HEK293 (cell line): ENCODE data around the gene SMS.

Experiments used
- CTCF ChIA-PET: fragments of 350-600 bp; formaldehyde crosslinking; extraction: SDS; loops from one replicate; lab custom pipeline; 2021; ENCODE audit warnings: antibody characterized with exemption; lab: Yijun Ruan, JAX
- POLR2A ChIA-PET: fragments of 300-600 bp; formaldehyde crosslinking; extraction: SDS; loops from one replicate; lab custom pipeline; 2020; ENCODE audit warnings: antibody characterized with exemption, inconsistent platforms; lab: Yijun Ruan, JAX
- H3K27ac ChIP-seq: fragments of 200-500 bp; sonication (Bioruptor generic); 2 replicates; pipeline ENCODE4 v1.5.1; 2014; ENCODE audit warnings: low read depth, low read length, control low read depth, inconsistent platforms; ENCODE audit errors: extremely low read depth
- H3K36me3 ChIP-seq, 2 experiments: fragments of 200-500 bp in 1 of 2; sonication (Bioruptor generic) in 1 of 2; 1 replicate in 1 of 2; 2 replicates in 1 of 2; pipeline ENCODE4 v1.5.1; 2014 to 2017; ENCODE audit warnings: inconsistent platforms in 2 of 2, low read length in 2 of 2; ENCODE audit not compliant: control insufficient read depth in 2 of 2, insufficient read depth in 1 of 2
- H3K4me1 ChIP-seq: fragments of 200-500 bp; sonication (Bioruptor generic); 2 replicates; pipeline ENCODE4 v1.5.1; 2014; ENCODE audit warnings: mild to moderate bottlenecking, low read length, inconsistent platforms; ENCODE audit not compliant: control insufficient read depth, insufficient read depth
- H3K4me3 ChIP-seq: 2 replicates; pipeline ENCODE4 v1.5.1; 2011; ENCODE audit warnings: low read depth, mild to moderate bottlenecking, control low read depth, low read length, moderate library complexity
- H3K9me3 ChIP-seq: fragments of 200-500 bp; sonication (Bioruptor generic); 2 replicates; pipeline ENCODE4 v1.5.1; 2014; ENCODE audit warnings: low read depth, low read length, inconsistent platforms; ENCODE audit not compliant: control insufficient read depth, insufficient read depth
- ATF2 ChIP-seq: fragments of 450-650 bp; formaldehyde crosslinking; IDR thresholded peaks from 2 replicates; pipeline ENCODE4 v1.5.1; 2016; ENCODE audit warnings: missing biosample characterization, missing genetic modification characterization, low read depth
- GLI4 ChIP-seq: fragments of 450-650 bp; formaldehyde crosslinking; IDR thresholded peaks from 2 replicates; pipeline ENCODE4 v1.5.1; 2016; ENCODE audit warnings: missing biosample characterization, missing genetic modification characterization
- GLIS1 ChIP-seq: fragments of 450-650 bp; formaldehyde crosslinking; IDR thresholded peaks from 2 replicates; pipeline ENCODE4 v1.5.1; 2016; ENCODE audit warnings: missing biosample characterization, missing genetic modification characterization
- HOXA7 ChIP-seq: sonication (generic); formaldehyde crosslinking; IDR thresholded peaks from 2 replicates; pipeline ENCODE4 v1.8.1; 2022; ENCODE audit warnings: missing genetic modification reagents, borderline replicate concordance
- KLF8 ChIP-seq: fragments of 450-650 bp; formaldehyde crosslinking; IDR thresholded peaks from 2 replicates; pipeline ENCODE4 v1.5.1; 2016; ENCODE audit warnings: missing biosample characterization, missing genetic modification characterization
- PRDM4 ChIP-seq: fragments of 450-650 bp; formaldehyde crosslinking; IDR thresholded peaks from 2 replicates; pipeline ENCODE4 v1.5.1; 2017; ENCODE audit warnings: missing biosample characterization, missing genetic modification characterization
- RBAK ChIP-seq: fragments of 450-650 bp; formaldehyde crosslinking; IDR thresholded peaks from 2 replicates; pipeline ENCODE4 v1.5.1; 2016; ENCODE audit warnings: missing biosample characterization, missing genetic modification characterization
- SCRT1 ChIP-seq: fragments of 450-650 bp; formaldehyde crosslinking; IDR thresholded peaks from 2 replicates; pipeline ENCODE4 v1.5.1; 2016; ENCODE audit warnings: missing biosample characterization, missing genetic modification characterization, borderline replicate concordance
- TRIM28 ChIP-seq: IDR thresholded peaks from 2 replicates; pipeline ENCODE4 v1.6.1; 2011; ENCODE audit warnings: low read length, control low read depth, borderline replicate concordance
- ZNF10 ChIP-seq: fragments of 450-650 bp; formaldehyde crosslinking; IDR thresholded peaks from 2 replicates; pipeline ENCODE4 v1.5.1; 2017; ENCODE audit warnings: missing biosample characterization, missing genetic modification characterization
- ZNF121 ChIP-seq: fragments of 450-650 bp; formaldehyde crosslinking; IDR thresholded peaks from 2 replicates; pipeline ENCODE4 v1.5.1; 2016; ENCODE audit warnings: missing biosample characterization, missing genetic modification characterization
- ZNF175 ChIP-seq: fragments of 450-650 bp; formaldehyde crosslinking; IDR thresholded peaks from 2 replicates; pipeline ENCODE4 v1.5.1; 2016; ENCODE audit warnings: missing biosample characterization, missing genetic modification characterization
- ZNF221 ChIP-seq: fragments of 450-650 bp; formaldehyde crosslinking; IDR thresholded peaks from 2 replicates; pipeline ENCODE4 v1.5.1; 2017; ENCODE audit warnings: missing biosample characterization, missing genetic modification characterization, borderline replicate concordance
- ZNF26 ChIP-seq: fragments of 450-650 bp; formaldehyde crosslinking; IDR thresholded peaks from 2 replicates; pipeline ENCODE4 v1.5.1; 2016; ENCODE audit warnings: missing biosample characterization, missing genetic modification characterization
- ZNF266 ChIP-seq: fragments of 450-650 bp; formaldehyde crosslinking; IDR thresholded peaks from 2 replicates; pipeline ENCODE4 v1.5.1; 2016; ENCODE audit warnings: missing biosample characterization, missing genetic modification characterization, low read depth
- ZNF302 ChIP-seq: fragments of 450-650 bp; formaldehyde crosslinking; IDR thresholded peaks from 2 replicates; pipeline ENCODE4 v1.5.1; 2016; ENCODE audit warnings: missing biosample characterization, missing genetic modification characterization, low read depth
- ZNF423 ChIP-seq: fragments of 450-650 bp; formaldehyde crosslinking; IDR thresholded peaks from 2 replicates; pipeline ENCODE4 v1.5.1; 2016; ENCODE audit warnings: missing biosample characterization, missing genetic modification characterization
- ZNF529 ChIP-seq: fragments of 450-650 bp; formaldehyde crosslinking; IDR thresholded peaks from 2 replicates; pipeline ENCODE4 v1.5.1; 2017; ENCODE audit warnings: missing genetic modification characterization, missing biosample characterization; ENCODE audit not compliant: insufficient replicate concordance
- ZNF654 ChIP-seq: fragments of 450-650 bp; formaldehyde crosslinking; IDR thresholded peaks from 2 replicates; pipeline ENCODE4 v1.5.1; 2016; ENCODE audit warnings: low read depth, missing biosample characterization, missing genetic modification characterization
- ZNF677 ChIP-seq: fragments of 450-650 bp; IDR thresholded peaks from 2 replicates; pipeline ENCODE4 v1.5.0; 2018; ENCODE audit warnings: missing biosample characterization, mild to moderate bottlenecking, missing genetic modification characterization, moderate library complexity
- ZSCAN5A ChIP-seq: fragments of 450-650 bp; formaldehyde crosslinking; IDR thresholded peaks from 2 replicates; pipeline ENCODE4 v1.5.1; 2016; ENCODE audit warnings: missing biosample characterization, missing genetic modification characterization

SMS gene

GRCh38 chrX:21975242-21975641, 34.7 kb downstream of the SMS start (continued):
- TF ChIP-seq HOXA7 (CRISPR knock-in tag) (no peak), ZNF221 (tag by site-specific recombination) (no peak)

- POLR2A ChIA-PET: no interaction called here
- H3K27ac ChIP-seq: no peak overlapping the region
Measured at GRCh38 chrX:21975812-21976211, 35.3 kb downstream of the SMS start.

GRCh38 chrX:21978346-21978745, 37.8 kb downstream of the SMS start:
- ChIA-PET CTCF (interaction anchor here (0.6 to 0.7 kb wide), 2 partner anchors 253 to 412 kb away, joined by 3 to 6 read pairs; no protein-coding TSS in a partner anchor), POLR2A (no interaction called here)
- H3K4me3 ChIP-seq: no peak overlapping the region
- no peaks in the 10 kb centered on the region for H3K9me3 ChIP-seq
- H3K4me1 ChIP-seq: no peaks in the 10 kb centered on the region
- peaks cover 5 to 42% of the 10 kb centered on the region in 2 experiments; a peak in 2 of 3 replicates for H3K36me3 ChIP-seq
- no peak for TF ChIP-seq ZNF266 (tag by site-specific recombination)
- no peak for TF ChIP-seq ZNF677 (tag by site-specific recombination)
- TF ChIP-seq RBAK (tag by site-specific recombination): no peak
- TF ChIP-seq ZNF423: no peak
- TF ChIP-seq ZNF121 (tag by site-specific recombination): no peak
- H3K27ac ChIP-seq: no peak overlapping the region

More at GRCh38 chrX:21975812-21976211, 35.3 kb downstream of the SMS start:
- peaks cover 10 to 48% of the 10 kb centered on the region in 2 experiments; a peak in 2 of 3 replicates for H3K36me3 ChIP-seq
- H3K4me3 ChIP-seq: no peak overlapping the region
- CTCF ChIA-PET: interaction anchor here (0.5 to 6.4 kb wide), 12 partner anchors 9 to 1308 kb away, joined by 3 to 33 read pairs (median 4); partner anchors contain the start of gene MBTPS2
- H3K4me1 ChIP-seq: no peaks in the 10 kb centered on the region
- TF ChIP-seq ZNF654 (tag by site-specific recombination) (peak; percentile 31; the same call in 1 of the 2 replicates), GLI4 (tag by site-specific recombination) (no peak), ZNF302 (tag by site-specific recombination) (no peak), KLF8 (tag by site-specific recombination) (no peak)
- no peaks in the 10 kb centered on the region for H3K9me3 ChIP-seq

GRCh38 chrX:21982311-21982710, 41.8 kb downstream of the SMS start:
- H3K36me3 ChIP-seq: peaks cover 13 to 29% of the 10 kb centered on the region in 2 experiments; a peak in 2 of 3 replicates
- no peak overlapping the region for H3K27ac ChIP-seq
- CTCF ChIA-PET: no interaction called here
- no peak overlapping the region for H3K4me3 ChIP-seq
- H3K9me3 ChIP-seq: no peaks in the 10 kb centered on the region
- H3K4me1 ChIP-seq: no peaks in the 10 kb centered on the region
- POLR2A ChIA-PET: no interaction called here
- TF ChIP-seq PRDM4 (tag by site-specific recombination): no peak
- no peak for TF ChIP-seq TRIM28
- TF ChIP-seq ZNF529 (tag by site-specific recombination): no peak
- no peak for TF ChIP-seq ZNF423
- no peak for TF ChIP-seq ZNF26 (tag by site-specific recombination)
- TF ChIP-seq ZNF175 (tag by site-specific recombination): no peak
- no peak for TF ChIP-seq GLIS1
- no peak for TF ChIP-seq SCRT1 (tag by site-specific recombination)
- no peak for TF ChIP-seq ATF2 (tag by site-specific recombination)
- no peak for TF ChIP-seq ZSCAN5A (tag by site-specific recombination)
- TF ChIP-seq ZNF10 (tag by site-specific recombination): no peak
